ENCODE data around the gene WDFY4.

WDFY4 gene

DNA sequence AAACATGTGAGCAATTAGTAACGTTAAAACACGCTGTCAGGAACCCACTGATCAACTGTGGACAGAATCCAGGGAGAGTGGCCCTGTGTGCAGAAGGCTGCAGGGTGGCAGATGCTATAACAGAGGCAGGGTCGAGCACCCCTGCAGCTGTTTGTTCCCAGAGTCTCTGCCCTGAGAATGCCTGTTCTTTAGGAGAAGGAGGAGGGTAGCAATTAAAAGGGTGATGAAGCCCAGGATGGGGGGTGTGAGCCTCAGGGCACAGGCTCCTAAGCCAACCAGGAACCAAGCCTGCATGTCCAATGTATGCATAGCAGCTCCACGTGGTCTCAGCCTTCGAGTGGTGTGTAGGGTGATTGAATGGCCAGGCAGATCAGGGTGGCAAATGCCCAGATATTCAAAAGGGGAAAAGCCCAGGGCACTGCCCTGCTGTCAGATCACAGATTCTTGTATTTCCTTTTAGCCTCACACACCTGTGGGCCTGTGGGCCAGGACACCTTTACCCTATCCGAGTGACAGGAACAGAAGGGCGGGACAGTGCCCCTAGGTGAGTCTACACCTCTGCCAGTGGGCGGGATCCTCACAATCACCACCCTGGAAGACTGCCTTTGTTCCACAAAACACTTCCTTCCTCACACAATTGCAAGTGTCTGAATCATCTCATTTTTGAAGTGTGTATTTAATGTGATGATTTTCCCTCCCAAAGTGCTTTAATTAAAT, 7.3 kb downstream of the WDFY4 start:
- DNase-seq (ENCODE audit: low read depth in 1 of 2, low spot score in 1 of 2) = no peak

DNA sequence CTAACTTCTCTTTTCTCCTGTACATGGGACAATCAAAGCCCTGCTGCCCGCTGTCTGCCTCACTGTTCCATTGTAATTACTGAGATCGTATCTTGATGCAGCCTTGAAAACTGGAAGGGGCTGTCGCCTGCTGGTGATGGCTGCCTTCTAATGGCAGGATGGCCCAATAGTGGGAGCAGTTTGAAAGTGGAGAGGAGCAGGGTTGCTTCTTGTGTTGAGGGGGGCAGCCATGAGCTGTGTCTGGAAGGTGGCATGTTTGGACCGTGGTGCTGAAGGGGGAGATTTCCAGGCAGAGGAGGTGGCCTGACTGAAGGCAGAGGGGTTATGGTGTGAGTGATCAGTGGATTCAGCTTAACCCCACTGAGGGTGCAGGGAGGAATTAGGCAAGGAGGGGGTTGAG, 8.1 kb downstream of the WDFY4 start:
- DNase-seq (ENCODE audit: low read depth in 1 of 2, low spot score in 1 of 2) = no peak

DNA sequence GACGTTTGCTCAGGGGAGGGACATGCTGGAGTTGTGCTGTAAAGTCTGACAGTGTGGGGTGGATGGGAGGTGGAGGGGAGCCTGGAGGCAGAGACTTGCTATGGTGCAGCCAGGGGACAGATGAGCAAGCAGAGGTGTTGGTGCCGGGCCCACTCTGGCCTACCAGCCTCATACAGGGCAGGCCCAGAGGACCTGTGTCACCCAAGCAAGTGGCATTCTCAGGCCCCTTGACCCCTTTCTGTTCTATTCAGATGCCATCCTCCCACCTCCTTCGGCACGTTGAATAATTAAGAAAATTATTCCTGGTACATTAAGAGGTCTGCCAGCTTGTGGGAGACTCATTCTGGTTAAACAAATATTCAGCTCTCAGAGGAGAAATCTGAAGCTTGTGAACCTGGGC, 8.5 kb downstream of the WDFY4 start:
- no peak for DNase-seq (ENCODE audit: low read depth in 1 of 2, low spot score in 1 of 2)

DNA sequence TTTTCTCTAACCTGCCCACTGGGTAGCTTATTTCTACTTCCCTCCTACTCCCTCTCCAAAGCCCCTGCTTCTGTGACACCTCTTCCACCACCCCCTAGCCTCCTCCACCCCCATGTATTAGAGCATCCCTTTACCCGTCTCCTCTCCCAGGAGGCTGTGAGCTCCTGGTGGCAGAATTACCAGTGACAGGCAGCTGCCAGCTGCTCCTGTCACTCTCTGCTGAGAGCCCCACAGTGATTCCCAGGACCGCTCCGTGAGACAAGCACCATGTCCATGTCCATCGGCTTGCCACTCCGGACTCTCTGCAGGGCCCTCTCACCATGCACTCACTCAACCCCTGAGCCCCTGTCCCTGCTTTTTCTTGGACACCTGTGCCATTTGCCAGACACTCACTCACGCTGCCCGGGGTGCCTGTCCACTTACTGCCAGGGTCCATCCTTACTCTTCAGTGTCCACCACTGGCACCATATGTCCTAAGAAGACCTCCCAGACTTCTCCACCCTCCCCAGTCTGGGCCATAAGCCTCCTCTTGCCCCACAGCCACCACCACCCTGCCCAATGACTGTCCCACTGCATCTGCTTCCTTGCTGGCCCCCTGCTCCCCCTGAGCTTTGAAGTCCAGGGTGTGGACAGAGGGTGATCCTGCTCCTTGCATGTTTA, 9.8 kb downstream of the WDFY4 start:
- DNase-seq (ENCODE audit: low read depth in 1 of 2, low spot score in 1 of 2) = no peak

DNA sequence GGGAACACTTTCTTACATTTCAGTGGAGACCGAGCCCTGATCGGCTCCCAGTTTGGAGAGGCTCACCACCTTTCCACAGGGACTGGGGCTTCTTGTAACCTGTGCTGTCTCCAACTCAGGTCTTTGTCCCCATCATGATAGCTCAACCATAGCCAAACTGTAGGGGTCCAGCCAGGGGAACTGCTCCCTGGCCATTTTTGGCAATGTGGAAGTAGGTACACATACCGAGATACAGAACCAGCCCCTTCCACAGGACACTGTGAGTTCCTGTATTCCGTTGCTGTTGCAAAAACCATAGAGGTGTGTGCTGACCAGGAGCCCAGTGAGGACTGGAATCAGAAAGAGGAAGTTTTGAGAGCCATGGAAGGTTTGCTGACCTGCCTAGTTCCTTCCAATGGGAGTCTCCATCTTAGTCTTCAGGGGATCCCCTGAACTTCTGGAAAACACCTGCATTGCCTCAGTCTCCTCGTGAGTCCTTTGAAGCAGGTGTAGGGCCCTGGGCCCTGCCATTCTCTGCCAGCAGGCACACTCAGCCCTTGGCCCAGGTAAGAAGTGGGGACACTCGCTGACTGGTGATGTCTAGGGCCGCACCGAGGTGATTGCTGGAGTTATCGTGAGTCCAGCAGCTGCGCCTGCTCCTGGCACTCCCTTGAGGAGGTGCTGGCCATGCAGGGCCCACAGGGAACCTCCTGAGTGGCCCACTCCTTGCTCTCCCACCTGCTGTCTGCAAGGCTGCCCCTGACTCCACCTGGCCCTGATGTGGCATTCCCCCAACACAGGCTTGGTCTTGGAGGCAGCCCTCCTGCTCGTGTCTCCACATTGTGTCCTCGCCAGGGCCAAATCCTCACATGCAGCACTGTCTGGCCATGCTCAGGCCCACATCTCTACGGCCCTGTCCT, 11.2 kb downstream of the WDFY4 start:
- no peak for DNase-seq (ENCODE audit: low read depth in 1 of 2, low spot score in 1 of 2)

DNA sequence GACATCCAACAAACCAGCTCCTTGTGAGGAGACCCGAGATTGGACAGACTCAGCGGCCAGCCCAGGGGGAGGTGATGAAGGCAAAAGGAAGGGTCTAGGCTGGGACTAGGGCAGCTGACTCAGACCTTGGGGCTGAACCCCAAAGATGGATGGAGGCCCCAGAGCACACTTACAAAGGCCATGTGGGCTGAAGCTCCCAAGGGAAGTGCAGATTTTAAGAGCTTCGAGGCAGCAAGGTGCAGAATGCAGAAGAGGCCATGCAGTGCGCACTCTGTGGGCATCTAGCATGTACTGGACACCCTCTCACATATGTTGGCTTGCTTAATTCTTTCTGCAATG, 11.8 kb downstream of the WDFY4 start:
- no peak for DNase-seq (ENCODE audit: low read depth in 1 of 2, low spot score in 1 of 2)

DNA sequence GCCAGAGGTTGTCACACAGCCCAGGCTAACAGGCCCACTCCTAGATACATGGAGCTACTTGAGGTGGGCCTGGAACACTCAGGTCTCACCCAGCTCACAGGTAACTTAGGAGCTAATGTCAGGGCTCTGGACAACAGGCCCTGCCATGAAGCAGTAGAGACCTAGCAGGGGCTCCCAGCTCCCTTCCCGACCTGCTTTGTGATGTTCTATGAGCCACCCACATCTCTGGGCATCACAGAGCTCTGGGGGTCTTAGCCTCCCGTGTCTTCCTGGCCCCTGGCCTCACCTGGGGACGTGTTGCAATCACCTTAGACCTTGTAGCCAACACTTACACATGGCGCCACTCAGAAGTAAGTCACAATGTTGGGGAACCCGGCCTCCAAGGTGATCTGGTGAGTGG, 12.4 kb downstream of the WDFY4 start:
- no peak for DNase-seq (ENCODE audit: low read depth in 1 of 2, low spot score in 1 of 2)

DNA sequence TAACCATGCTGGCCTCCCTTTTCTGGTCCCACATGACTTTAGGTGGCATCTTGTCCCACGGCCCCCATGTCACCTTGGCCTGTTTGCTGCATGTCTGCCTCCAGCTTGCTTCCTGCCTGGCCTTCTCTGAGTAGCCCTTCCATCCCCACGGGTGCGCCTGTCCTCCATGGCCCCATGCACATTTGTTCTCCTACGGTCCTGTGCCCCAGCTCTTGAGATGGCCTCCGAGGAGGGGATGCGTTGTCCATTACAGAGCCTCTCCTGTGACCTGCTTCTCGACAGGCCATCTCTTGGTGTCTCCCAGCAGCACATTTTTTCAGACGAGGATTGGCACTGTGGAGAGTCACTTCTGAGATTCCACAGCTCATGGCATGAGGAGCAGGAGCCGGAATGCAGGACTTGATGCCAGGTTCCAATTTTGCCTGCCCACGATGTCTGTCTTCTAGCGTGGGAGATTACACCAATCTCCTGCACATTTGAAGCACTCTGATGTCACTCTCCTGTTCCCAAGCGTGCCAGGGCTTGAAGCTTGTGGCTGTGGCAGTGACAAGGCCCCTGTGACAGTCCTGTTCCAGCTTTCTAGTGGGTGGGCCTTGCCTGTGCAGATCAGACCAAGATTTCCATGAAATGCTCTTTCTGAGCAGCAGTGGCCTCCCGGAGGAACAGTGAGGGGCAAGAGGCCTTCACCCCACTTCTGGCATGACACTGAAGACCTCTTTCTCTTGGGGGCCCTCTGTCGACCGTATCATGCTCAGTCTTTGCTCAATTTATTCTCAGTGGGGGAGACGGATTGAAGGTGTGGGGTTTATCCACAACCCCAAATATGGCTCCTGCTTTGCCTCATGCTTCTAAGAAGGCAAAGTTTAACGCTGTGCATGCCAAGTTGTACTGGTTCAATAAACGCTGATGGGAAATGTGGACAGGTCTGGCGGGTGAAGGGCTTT, 13.4 kb downstream of the WDFY4 start:
- no peak for DNase-seq (ENCODE audit: low read depth in 1 of 2, low spot score in 1 of 2)

DNA sequence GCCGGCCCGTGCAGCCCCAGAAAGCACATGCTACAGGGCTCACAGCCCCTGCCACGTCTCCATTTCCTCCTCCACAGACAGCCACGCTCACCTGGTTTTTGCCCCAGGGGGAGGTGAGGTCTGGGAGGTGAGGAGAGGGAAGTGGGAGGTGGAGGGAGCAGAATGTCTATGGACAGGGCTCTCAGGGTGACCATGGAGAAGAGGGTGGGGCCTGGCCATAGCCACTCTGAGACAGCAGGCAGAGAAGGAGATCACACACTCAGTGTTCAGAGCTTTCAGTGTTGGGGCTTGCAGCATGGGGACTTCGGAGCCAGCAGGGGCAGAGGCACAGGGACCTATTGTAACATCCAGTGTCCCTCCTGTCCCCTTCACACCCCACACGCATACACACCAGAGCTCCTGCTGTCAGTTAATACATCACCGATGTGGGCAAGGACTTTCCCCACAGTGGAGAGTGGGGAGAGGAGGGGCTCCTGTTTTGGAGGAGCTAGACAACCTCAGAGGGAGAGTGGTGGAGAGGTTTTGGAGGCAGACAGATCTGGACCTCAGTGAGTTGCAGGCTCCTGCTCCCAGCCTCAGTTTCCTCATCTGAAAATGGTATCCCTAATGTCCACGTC, 14.4 kb downstream of the WDFY4 start:
- DNase-seq (ENCODE audit: low read depth in 1 of 2, low spot score in 1 of 2) = no peak

DNA sequence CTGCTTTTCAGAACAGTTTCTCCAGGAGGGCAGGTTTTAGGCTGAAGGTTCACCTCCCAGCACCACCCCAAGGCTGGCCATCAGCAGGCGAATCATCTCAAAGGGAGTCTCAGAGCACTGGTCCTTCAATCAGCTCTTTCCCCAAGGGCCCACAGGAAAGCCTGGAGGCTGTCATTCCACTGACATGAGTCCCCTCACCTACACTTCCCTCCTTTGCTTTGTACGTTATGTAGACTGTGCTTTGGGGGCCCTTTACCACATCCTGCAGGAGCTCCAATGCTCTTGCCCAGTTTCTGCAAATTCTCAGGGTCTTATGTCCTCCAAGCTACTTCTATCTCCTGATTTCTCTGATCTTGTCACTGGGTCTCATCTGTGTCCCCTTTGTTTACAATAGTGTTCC, 15.4 kb downstream of the WDFY4 start:
- DNase-seq (ENCODE audit: low read depth in 1 of 2, low spot score in 1 of 2) = no peak

DNA sequence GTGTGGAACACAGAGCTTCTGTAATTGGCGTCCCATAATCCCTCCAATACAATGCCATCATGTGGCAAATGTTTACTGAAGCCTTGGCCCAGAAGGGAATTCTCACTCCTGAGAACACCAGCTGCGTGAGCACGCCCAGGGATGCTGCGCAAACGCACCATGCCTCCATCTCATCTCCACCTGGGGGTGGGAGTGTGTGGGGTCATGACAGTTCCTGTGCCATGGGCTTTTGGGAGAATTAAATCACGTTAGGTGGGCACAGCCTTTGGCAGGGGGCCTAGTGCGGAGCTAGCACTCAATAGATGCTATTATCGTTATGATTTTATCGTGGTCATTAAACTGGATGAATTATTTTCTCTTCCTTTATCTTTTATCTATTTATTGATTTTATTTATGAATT, 15.8 kb downstream of the WDFY4 start:
- no peak for DNase-seq (ENCODE audit: low read depth in 1 of 2, low spot score in 1 of 2)

DNA sequence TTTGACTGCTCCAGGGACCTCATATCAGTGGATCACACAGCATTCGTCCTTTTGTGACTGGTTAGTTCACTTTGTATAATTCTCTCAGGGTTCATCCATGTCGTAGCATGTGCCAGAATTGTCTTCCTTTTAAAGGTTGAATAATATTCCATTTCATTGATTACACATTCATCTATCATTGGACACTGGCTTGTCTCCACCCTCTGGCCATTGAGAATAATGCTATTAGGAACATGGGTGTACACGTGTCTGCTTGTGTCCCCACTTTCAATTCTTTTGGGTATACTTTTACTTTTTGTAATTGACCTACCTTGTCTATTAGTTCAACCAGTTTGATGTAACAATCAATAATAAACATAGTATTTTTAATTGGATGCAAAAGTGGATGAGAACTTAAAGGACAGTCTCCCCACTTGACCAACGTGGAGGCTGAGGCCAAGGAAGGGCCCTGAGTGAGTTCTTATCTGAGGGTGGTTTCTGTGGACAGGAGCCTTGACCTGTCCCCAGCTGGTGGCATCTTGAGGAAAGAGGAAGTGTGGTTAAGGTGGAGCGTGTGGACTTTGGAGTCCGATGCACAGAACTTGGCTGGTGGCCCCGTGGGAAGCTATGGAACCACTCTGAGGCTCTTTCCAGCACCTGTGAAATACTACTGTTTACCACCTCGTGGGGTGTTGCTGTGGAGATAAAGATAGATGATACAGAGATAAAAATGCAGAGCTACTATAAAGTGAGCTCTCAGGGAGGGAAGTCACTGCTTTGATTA, 16.6 kb downstream of the WDFY4 start:
- DNase-seq (ENCODE audit: low read depth in 1 of 2, low spot score in 1 of 2) = no peak

DNA sequence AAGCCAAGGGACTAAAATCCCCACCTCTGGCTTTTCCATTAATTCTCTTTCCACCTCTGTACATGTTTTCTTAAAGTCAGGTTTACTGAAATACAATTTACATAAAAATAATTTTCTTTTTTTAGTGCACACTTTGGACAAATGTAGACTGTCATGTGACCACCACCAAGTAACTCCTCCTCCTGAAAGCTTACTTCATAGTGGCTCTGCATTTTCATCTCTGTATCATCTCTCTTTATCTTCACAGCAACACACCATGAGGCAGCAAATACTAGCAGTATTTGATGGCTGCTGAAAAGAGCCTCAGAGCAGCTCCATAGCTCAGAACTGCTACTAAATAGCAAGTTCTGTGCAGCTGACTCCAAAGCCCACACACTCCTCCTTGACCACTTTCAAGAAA, 17.3 kb downstream of the WDFY4 start:
- DNase-seq (ENCODE audit: low read depth in 1 of 2, low spot score in 1 of 2) = no peak

DNA sequence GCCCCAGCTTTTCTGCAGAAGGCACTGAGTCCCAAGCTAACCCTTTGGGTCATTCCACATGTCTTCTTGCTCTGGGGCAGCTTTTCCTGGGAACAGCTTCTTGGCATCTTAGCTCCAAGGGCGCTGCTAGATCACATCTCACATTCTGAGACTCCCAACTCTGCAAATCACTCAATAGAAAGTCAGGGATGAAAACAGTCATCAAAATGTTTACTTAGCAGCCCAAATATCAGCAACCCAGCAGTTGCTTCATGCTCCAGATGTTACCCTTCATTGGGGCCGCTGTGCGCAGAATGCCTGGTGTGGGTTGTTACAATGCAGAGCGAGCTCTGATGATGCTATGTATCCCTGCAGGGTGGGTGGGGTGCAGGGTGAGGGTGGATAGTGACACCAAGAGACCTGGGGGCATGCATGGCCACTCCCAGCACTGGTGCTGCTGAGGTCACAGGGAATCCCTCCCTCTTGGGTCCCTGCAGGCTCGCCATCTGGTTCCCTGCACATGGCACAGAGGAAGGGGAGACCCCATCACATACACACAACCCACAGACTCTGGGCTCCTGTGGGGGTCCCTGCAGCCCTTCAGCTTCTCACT, 19.0 kb downstream of the WDFY4 start:
- DNase-seq (ENCODE audit: low read depth in 1 of 2, low spot score in 1 of 2) = no peak

DNA sequence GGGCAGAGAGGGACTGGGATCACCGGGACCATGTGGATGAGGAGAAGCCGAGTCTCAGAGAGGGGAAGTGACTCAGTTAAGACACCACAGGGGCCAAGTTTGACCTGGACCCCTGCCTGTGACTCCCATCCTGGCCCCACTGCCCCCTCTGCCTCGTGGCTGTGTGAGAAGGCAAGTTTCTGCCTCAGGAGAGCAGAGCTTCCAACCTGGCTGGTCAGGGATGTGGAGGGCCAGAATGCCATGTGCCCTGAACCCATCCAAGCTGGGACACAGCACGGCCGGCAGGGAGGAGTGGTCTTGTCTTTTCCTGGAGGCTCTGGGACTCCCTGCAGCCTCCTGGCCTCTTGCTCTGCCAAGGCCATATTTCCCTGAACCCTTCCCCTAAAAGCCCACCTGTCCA, 19.5 kb downstream of the WDFY4 start:
- no peak for DNase-seq (ENCODE audit: low read depth in 1 of 2, low spot score in 1 of 2)

DNA sequence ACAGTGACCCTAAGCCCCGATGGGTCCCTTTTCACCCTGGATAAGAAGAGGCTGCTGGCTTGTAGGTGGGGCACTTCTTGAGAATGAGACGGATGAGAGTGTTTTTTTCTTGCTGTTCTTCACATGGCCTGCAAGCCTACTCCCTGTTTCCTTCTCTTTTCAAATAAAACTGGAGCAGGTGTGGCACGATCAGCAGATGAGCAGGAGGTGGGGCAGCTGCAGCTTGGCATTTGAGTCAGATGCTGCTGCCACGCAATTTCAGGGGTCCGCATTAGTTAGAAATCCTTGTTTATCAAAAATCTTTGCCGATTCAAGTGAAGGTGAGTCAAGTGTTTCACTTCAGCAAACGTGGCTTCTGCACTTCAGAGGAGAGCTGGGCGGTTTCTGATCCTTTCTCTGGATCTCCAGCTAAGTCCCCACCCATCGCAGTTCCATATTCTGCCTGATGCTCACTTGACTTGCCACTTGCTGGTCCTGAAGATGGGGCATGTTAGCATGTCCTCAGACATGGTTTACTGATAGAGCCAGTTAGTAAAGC, 20.8 kb downstream of the WDFY4 start:
- no peak for DNase-seq (ENCODE audit: low read depth in 1 of 2, low spot score in 1 of 2)

DNA sequence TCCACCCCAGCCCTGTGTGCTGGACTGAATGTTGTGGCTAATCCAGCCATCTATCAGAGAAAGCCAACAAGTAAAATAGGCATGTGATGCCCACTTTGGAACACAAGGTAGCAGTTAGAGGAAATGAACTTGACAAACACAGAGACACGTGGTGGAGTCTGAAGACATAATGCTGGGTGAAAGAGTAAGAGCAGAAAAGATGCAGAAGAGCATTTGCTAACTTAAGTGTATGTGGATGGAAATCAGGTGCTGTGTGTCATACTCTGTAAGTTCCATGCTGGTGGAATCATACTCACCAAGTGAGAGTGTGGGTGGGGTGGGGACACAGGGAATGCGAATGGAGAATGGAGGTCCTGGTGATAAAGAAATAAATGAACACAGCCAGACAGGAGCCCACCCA, 22.8 kb downstream of the WDFY4 start:
- DNase-seq (ENCODE audit: low read depth in 1 of 2, low spot score in 1 of 2) = no peak

DNA sequence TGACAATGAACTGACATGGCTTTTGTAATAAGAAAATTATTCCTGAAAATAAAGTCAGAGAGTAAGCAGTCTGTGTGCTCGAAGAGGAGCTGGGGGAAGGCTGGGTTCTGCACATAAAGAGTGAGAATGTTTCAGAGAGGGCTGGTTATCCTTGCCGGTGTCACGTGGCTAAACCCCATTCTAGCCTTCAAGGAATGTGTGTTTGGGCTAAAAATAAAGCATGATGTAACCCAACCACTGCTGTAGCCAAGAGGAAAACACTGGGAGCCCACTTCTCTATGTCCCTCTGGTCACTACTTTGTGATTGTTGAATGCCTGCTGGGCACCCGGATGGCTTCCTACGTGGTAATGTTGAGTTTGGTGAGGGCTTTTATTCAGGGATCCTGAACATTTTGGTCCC, 23.5 kb downstream of the WDFY4 start:
- no peak for DNase-seq (ENCODE audit: low read depth in 1 of 2, low spot score in 1 of 2)

DNA sequence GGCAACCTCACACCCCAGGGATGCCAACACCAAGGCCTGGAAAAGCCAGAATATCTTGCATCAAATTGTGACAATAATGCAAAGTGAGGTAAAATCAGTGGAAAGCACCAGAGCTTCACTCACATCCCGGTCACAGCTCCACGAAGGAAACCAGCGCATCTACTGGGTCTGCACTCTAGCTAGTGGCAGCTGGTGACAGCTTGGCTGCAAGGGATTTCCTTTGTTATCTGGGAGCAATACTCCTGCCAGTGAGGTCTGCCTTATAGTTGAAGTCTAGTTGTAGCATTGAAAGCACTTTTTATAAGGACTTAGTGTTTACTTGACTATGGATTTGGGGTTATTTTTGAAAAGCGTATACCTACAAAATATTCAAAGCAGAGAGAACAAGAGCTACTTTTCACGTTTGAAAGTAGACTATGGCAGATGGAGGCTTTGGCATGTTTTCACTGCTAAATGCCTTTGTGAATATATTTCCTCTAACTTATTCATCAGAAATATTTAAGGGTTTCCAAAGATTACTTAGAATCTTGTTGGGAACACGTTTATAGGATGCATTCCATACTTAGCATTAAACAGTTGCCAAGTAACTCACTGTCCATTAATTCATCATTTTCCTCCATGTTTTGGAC, 26.1 kb downstream of the WDFY4 start:
- no peak for DNase-seq (ENCODE audit: low read depth in 1 of 2, low spot score in 1 of 2)

Measured in activated CD4-positive, alpha-beta T cell treated with anti-CD3 and anti-CD28 coated beads, Interleukin-2, amount 50 U/mL, for 24 hours (primary cell).